ENCODE measurements around the gene CCNY. TPM values are rescaled to one million over a fixed set of nuclear protein-coding genes. Genes with fewer than 3 reads are reported as not detected.
"Not testable (repeated sequence)": the region's sequence is repeated elsewhere in the genome, so short reads cannot be mapped to it uniquely, and the experiment has no call there.

The CCNY gene
- total and polyA plus RNA-seq, 2 of the 4 experiments (the other 2 are of a cell fraction) = 38.0 to 131 TPM

DNA sequence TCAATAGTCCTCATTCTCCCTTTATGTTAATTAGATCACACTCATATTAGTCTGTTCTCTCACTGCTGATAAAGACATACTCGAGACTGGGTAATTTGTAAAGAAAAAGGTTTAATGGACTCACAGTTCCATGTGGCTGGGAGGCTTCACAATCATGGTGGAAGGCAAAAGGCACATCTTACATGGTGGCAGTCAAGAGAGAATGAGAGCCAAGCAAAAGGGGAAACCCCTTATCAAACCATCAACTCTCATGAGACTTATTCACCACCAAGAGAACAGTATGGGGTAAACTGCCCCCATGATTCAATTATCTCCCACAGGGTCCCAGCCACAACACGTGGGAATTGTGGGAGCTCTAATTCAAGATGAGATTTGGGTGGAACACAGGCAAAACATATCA, 22.2 kb upstream of the CCNY start:
- H4K91ac ChIP-seq (ENCODE audit: insufficient read depth, low read depth, low read length); H2AFZ ChIP-seq (replicated peaks; ENCODE audit: low read length, poor library complexity); H2AK5ac ChIP-seq (ENCODE audit: low read depth, low read length); H4K5ac ChIP-seq (ENCODE audit: low read depth, low read length); H2BK20ac ChIP-seq (ENCODE audit: low read depth, low read length); H3K9me3 ChIP-seq (ENCODE audit: control insufficient read depth, insufficient read depth, low read length); H3K23ac ChIP-seq (ENCODE audit: low read depth, low read length); H3K27ac ChIP-seq (ENCODE audit: insufficient read depth, low read length); in situ Hi-C loops (cut with MboI; ENCODE audit: low sequenced_read_pairs); H2BK5ac ChIP-seq (ENCODE audit: low read depth, low read length, poor library complexity, severe bottlenecking); H3K4me1 ChIP-seq (ENCODE audit: control insufficient read depth, insufficient read depth, low read length); H3K9me1 ChIP-seq (ENCODE audit: insufficient read depth, low read length); H3K4ac ChIP-seq (ENCODE audit: low read depth, low read length); H3K9ac ChIP-seq (ENCODE audit: low read depth, low read length); DNase-seq; H2BK15ac ChIP-seq (ENCODE audit: low read depth, low read length); H3K14ac ChIP-seq (replicated peaks; ENCODE audit: low read depth, low read length); H3K4me3 ChIP-seq (ENCODE audit: insufficient read depth, low read depth, low read length); H3K4me2 ChIP-seq (ENCODE audit: low read depth, low read length); H3K18ac ChIP-seq (ENCODE audit: low read depth, low read length); H2BK120ac ChIP-seq (ENCODE audit: low read depth, low read length); H2AK9ac ChIP-seq (replicated peaks; ENCODE audit: low read depth, low read length, poor library complexity); H3K56ac ChIP-seq (ENCODE audit: extremely low read depth, insufficient read depth, low read length); H4K20me1 ChIP-seq (ENCODE audit: insufficient read depth, low read length); dilution Hi-C loops (cut with HindIII; ENCODE audit: low sequenced_read_pairs, unreplicated experiment); POLR2A ChIA-PET (ENCODE audit: unreplicated experiment); BruUV-seq (replicated peaks); H4K8ac ChIP-seq (ENCODE audit: low read depth in 2 of 2, low read length in 2 of 2); CTCF ChIA-PET; H3K27me3 ChIP-seq (ENCODE audit: control insufficient read depth, insufficient read depth, low read length); ATAC-seq (ENCODE audit: low read depth): not testable (repeated sequence)
- no CpG with 5 or more reads among the region's 2 CpGs for WGBS, 2 experiments (ENCODE audit: extremely low coverage in 2 of 2, insufficient read length in 1 of 2)
- Histone ChIP-seq H3K36me3 (ENCODE audit: control insufficient read depth, insufficient read depth, low read length) (peaks cover 12% of the 10 kb centered on the region), H3K79me1 (ENCODE audit: low read depth in 1 of 2, low read length in 2 of 2) (peaks cover 17 to 22% of the 10 kb centered on the region in 2 experiments)
- intact Hi-C loops (cut with micrococcal nuclease) = loop anchor here (10.0 kb wide), 1 partner anchor 1119 kb away; no protein-coding TSS in a partner anchor

- H2AK9ac ChIP-seq (replicated peaks; ENCODE audit: low read depth, low read length, poor library complexity); H3K9ac ChIP-seq (ENCODE audit: low read depth, low read length); H3K56ac ChIP-seq (ENCODE audit: extremely low read depth, insufficient read depth, low read length); H3K27ac ChIP-seq (ENCODE audit: insufficient read depth, low read length); dilution Hi-C loops (cut with HindIII; ENCODE audit: low sequenced_read_pairs, unreplicated experiment); H3K9me1 ChIP-seq (ENCODE audit: insufficient read depth, low read length); BruUV-seq (replicated peaks); H4K20me1 ChIP-seq (ENCODE audit: insufficient read depth, low read length); H2BK15ac ChIP-seq (ENCODE audit: low read depth, low read length); CTCF ChIA-PET; in situ Hi-C loops (cut with MboI; ENCODE audit: low sequenced_read_pairs); H3K4me3 ChIP-seq (ENCODE audit: insufficient read depth, low read depth, low read length); H3K23ac ChIP-seq (ENCODE audit: low read depth, low read length); DNase-seq; H2AK5ac ChIP-seq (ENCODE audit: low read depth, low read length); H3K27me3 ChIP-seq (ENCODE audit: control insufficient read depth, insufficient read depth, low read length); H4K8ac ChIP-seq (ENCODE audit: low read depth in 2 of 2, low read length in 2 of 2); H3K4me1 ChIP-seq (ENCODE audit: control insufficient read depth, insufficient read depth, low read length); H3K4ac ChIP-seq (ENCODE audit: low read depth, low read length); H2BK5ac ChIP-seq (ENCODE audit: low read depth, low read length, poor library complexity, severe bottlenecking); H3K14ac ChIP-seq (replicated peaks; ENCODE audit: low read depth, low read length); H3K4me2 ChIP-seq (ENCODE audit: low read depth, low read length); H2AFZ ChIP-seq (replicated peaks; ENCODE audit: low read length, poor library complexity); ATAC-seq (ENCODE audit: low read depth); H3K9me3 ChIP-seq (ENCODE audit: control insufficient read depth, insufficient read depth, low read length); H2BK20ac ChIP-seq (ENCODE audit: low read depth, low read length); H4K5ac ChIP-seq (ENCODE audit: low read depth, low read length); H3K18ac ChIP-seq (ENCODE audit: low read depth, low read length); H2BK120ac ChIP-seq (ENCODE audit: low read depth, low read length); POLR2A ChIA-PET (ENCODE audit: unreplicated experiment); H4K91ac ChIP-seq (ENCODE audit: insufficient read depth, low read depth, low read length): not testable (repeated sequence)
- Histone ChIP-seq H3K79me1 (ENCODE audit: low read depth in 1 of 2, low read length in 2 of 2) (peaks cover 17 to 28% of the 10 kb centered on the region in 2 experiments), H3K36me3 (ENCODE audit: control insufficient read depth, insufficient read depth, low read length) (peaks cover 13% of the 10 kb centered on the region)
- intact Hi-C loops (cut with micrococcal nuclease) = loop anchor here (10.0 kb wide), 1 partner anchor 1120 kb away; no protein-coding TSS in a partner anchor
These were observed 21.1 kb upstream of the CCNY start for GRCh38 chr10:35315235-35315634.
